ENCODE measurements around the gene PPP1R26.
"Not testable (repeated sequence)": the region's sequence is repeated elsewhere in the genome, so short reads cannot be mapped to it uniquely, and the experiment has no call there.

PPP1R26 gene

DNA sequence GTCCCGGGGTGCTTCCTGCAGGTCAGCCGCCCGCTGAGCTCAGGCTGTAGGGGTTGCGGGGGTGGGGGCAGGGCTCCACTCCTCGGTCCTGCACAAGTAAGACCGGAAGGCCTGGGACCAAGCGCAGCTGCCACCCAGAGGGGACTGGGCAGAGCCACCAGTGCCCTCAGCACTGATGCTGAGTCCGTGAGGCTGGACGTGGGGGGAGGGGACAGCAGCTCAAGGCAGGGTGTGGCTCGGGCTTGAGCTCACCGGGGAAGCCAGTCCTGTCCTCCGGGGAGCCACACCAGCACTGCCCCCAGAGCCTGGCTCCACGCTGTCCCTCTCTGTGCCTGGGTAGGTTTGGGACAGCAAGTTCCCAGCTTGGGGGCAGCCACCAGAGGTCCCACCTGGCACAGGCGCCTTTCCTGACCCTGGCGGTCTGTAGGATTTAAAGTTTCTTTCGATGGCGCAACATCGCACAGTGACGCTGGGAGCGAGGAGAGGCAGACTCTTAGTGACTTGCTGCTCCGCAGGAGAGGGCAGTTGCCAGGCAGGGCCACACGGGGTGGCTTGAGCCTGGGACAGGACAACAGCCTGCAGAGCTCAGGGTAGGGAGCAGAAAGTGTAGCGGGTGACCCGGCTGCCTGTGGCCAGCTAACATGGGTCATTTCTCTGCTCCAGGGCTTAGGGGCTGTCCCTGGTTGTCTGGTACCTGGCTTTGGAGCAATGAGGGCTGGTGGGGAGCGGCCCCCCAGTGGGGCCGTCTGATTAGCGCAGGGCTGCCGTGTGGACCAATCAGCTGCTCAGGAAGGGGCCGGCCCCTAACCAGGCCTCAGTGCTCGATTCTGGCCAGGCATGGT is 47.4 kb downstream of the PPP1R26 start:
- Mint-ChIP-seq H3K27me3 (peaks cover 16% of the 10 kb centered on the region), H3K4me1 (ENCODE audit: low read depth) (no peaks in the 10 kb centered on the region), H3K4me3 (no peak overlapping the region), H3K27ac (no peak overlapping the region), H3K9me3 (no peaks in the 10 kb centered on the region), H3K36me3 (ENCODE audit: low read depth) (no peaks in the 10 kb centered on the region)

DNA sequence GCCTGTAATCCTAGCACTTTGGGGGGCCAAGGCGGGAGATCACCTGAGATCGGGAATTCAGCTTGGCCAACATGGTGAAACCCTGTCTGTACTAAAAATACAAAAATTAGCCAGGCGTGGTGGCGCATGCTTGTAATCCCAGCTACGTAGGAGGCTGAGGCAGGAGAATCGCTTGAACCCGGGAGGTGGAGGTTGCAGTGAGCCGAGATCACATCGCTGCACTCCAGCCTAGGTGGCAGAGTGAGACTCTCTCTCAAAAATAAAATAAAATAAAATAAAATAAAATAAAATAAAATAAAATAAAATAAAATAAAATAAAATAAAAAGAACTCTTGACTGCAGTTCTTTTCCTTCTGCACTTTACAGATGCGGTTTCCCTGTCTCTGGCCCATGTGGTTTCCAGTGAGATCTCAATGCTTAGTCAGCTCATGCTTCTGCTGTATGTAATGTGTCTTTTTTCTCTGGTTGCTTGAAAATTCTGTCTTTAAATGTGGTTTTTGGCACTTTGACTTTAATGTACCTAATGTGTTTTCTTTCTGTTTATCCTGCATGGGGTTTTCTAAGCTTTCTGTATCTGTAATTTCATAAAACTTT is 49.4 kb downstream of the PPP1R26 start:
- H3K4me1 Mint-ChIP-seq (ENCODE audit: low read depth); H3K27ac Mint-ChIP-seq: not testable (repeated sequence)

DNA sequence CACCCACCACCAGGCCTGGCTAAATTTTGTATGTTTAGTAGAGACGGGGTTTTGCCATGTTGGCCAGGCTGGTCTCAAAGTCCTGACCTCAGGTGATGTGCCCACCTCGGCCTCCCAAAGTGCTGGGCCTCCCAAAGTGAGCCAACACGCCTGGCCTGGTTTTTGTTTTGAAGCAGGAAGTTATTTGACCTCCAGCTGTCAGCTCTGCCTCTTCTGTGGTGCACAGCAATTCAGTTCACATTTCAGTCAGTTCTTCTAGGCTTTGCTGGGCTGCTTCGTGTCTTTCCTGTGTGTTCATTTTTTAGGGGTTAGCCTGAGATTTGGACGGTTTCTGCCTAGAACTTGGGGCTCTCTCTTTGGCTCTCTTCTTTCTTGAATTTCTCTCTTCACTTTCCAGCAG is 50.6 kb downstream of the PPP1R26 start:
- no peak overlapping the region for H3K4me3 Mint-ChIP-seq
- H3K9me3 Mint-ChIP-seq = no peaks in the 10 kb centered on the region
- H3K27ac Mint-ChIP-seq = no peak overlapping the region
- H3K27me3 Mint-ChIP-seq = peaks cover 23% of the 10 kb centered on the region
- no peaks in the 10 kb centered on the region for H3K36me3 Mint-ChIP-seq (ENCODE audit: low read depth)
- H3K4me1 Mint-ChIP-seq (ENCODE audit: low read depth) = no peaks in the 10 kb centered on the region

More for the DNA sequence above, 49.4 kb downstream of the PPP1R26 start:
- H3K9me3 Mint-ChIP-seq; H3K4me3 Mint-ChIP-seq; H3K36me3 Mint-ChIP-seq (ENCODE audit: low read depth): not testable (repeated sequence)
- peaks cover 15% of the 10 kb centered on the region for H3K27me3 Mint-ChIP-seq

DNA sequence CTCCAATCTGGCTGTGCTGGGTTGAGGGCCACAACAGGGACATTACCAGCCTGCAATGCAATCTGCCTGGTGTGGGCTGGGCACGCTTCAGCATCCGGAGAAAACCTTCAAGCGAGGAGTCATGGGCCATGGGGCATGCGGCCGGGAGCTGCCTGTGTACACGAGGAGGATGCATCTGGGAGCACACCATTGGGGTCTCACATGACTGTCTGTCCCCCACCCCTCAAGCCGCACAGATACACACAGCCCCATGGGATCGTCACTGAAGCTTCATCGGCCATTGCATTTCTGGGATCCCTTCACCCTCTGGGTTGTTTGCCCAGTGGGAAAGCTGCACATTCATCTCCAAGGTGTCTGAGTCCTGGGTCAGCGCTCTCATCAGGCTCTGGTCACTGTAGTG is 51.5 kb downstream of the PPP1R26 start:
- Mint-ChIP-seq H3K4me3 (no peak overlapping the region), H3K27me3 (peaks cover 23% of the 10 kb centered on the region), H3K4me1 (ENCODE audit: low read depth) (no peaks in the 10 kb centered on the region), H3K9me3 (no peaks in the 10 kb centered on the region), H3K27ac (no peak overlapping the region), H3K36me3 (ENCODE audit: low read depth) (no peaks in the 10 kb centered on the region)

DNA sequence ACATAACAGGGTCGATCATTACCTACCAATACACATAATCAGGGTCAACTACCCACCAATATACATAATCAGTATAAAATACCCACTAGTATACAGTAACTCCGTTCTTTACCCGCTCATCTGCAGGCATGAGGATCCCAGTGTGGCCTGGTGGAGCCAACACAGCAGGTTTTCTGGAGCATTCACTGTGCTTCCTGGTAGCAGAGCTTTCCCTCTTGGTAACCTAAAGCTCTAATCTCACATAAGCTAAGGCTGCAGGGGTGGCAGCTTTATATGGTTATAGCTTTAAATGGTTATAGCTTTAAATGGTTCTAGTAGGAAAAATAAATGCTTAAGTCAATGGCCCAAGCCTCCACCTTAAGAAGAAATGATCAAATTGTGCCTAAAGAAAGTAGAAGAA is 53.5 kb downstream of the PPP1R26 start:
- H3K27ac Mint-ChIP-seq = no peak overlapping the region
- peaks cover 38% of the 10 kb centered on the region for H3K27me3 Mint-ChIP-seq
- no peak overlapping the region for H3K4me3 Mint-ChIP-seq
- no peaks in the 10 kb centered on the region for H3K36me3 Mint-ChIP-seq (ENCODE audit: low read depth)
- no peaks in the 10 kb centered on the region for H3K9me3 Mint-ChIP-seq
- no peaks in the 10 kb centered on the region for H3K4me1 Mint-ChIP-seq (ENCODE audit: low read depth)

DNA sequence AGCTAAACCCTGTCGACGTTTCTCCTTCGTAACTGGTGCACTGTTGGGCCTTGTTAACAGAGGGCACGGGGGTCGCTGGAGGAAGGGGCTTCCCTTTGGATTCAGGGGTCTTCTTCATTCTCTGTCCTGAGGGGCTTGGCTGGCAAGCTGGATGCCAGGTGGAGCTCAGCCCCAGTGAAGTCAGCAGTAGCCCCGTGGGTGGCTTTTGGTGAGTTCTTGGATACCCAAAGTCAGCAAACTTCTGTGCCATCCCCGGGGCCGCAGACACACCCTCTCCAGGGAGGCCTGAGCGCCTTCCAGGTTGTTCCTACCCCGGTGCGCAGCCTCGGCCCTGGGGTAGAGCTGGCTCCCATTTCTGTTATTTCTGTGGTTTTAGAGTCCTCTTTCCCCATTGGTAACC is 54.1 kb downstream of the PPP1R26 start:
- Mint-ChIP-seq H3K27ac (no peak overlapping the region), H3K4me1 (ENCODE audit: low read depth) (no peaks in the 10 kb centered on the region), H3K27me3 (peaks cover 43% of the 10 kb centered on the region), H3K4me3 (no peak overlapping the region), H3K36me3 (ENCODE audit: low read depth) (no peaks in the 10 kb centered on the region), H3K9me3 (no peaks in the 10 kb centered on the region)

DNA sequence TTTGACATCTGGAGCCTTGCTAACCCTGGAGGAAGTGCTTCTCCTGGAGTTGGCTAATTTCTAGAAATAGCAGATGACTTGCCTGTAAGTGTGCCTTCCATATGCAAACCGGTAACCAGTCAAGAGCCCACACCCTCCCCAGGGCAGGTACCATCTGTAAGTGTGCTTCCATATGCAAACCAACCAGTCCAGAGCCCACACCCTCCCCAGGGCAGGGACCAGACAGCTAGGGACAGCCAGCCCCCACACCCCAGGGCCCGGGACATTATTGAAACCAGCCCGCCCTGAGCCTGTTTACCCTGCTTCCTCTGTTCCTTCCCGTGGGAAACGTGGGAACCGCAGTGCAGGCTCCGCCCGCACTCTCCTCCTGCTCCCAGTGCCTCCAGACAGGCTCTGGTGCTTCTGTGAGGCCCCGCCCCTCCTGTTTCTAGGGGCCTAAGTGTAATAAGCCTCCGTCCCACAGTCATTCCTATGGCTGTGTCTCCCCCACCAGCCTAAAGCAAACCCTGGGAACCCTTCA is 54.7 kb downstream of the PPP1R26 start:
- H3K36me3 Mint-ChIP-seq (ENCODE audit: low read depth); H3K27ac Mint-ChIP-seq; H3K4me3 Mint-ChIP-seq; H3K9me3 Mint-ChIP-seq; H3K4me1 Mint-ChIP-seq (ENCODE audit: low read depth): not testable (repeated sequence)
- H3K27me3 Mint-ChIP-seq = peaks cover 47% of the 10 kb centered on the region

DNA sequence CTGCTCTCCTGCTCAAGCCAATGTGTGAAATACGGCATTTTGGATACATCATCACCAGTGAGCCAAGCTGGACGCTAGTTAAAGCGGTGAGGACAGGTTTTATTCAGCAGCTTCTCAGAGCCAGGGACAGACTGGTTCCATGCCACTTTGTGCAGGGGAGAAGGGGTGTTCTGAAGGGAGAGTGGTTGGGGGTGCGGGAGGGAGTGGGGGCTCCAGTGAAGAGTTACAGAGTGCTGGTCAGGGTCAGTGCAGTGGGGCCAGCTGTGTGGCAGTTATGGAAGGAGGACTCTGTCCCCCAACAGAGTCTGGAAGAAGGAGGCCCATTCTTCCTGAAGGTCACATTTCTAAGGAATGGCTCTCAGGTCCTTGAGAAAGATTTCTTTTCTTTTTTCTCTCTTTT is 55.2 kb downstream of the PPP1R26 start:
- not testable (repeated sequence) for H3K4me3 Mint-ChIP-seq; H3K9me3 Mint-ChIP-seq; H3K36me3 Mint-ChIP-seq (ENCODE audit: low read depth); H3K4me1 Mint-ChIP-seq (ENCODE audit: low read depth); H3K27ac Mint-ChIP-seq
- peaks cover 50% of the 10 kb centered on the region for H3K27me3 Mint-ChIP-seq

DNA sequence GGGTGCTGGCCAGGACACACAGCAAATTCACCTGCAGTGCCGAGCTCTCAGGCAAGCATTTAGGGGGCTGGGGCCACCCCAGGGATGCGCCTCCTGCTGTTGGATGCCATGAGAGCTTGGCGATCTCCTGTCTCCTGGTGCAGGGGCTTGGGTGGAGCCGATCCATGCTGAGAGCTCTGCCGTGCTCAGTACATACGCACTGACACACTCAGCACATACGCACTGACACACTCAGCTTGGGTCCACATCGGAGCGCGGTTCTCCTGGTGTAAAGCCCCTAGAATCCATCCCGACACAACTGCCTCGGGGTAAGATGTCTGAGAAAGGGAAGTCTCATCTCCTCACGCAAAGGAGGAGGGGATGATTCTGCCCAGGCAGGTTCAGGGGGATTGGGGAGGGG is 56.0 kb downstream of the PPP1R26 start:
- H3K27ac Mint-ChIP-seq; H3K4me1 Mint-ChIP-seq (ENCODE audit: low read depth); H3K36me3 Mint-ChIP-seq (ENCODE audit: low read depth); H3K4me3 Mint-ChIP-seq; H3K9me3 Mint-ChIP-seq: not testable (repeated sequence)
- H3K27me3 Mint-ChIP-seq = peaks cover 45% of the 10 kb centered on the region

DNA sequence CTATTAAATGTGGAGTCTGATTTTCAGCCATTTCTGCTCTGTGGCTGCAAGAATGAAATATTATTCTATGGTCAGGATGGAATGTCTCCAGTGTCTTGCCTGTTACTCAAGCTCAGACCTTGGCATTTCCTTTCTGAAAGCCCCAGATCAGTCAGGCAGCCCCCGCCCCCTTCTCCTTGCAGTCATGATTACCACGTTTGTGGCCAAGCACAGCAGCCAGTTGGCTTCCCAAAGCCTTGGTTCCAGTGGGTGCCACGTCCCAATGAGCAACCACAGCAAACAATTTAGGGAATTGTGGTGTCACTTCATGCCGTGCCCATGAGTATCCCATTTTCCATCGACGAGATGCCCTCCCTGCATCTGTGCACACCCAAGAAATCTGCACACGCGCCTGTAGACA is 56.6 kb downstream of the PPP1R26 start:
- Mint-ChIP-seq H3K9me3 (no peaks in the 10 kb centered on the region), H3K27ac (no peak overlapping the region), H3K4me3 (no peak overlapping the region), H3K4me1 (ENCODE audit: low read depth) (no peaks in the 10 kb centered on the region), H3K36me3 (ENCODE audit: low read depth) (no peaks in the 10 kb centered on the region), H3K27me3 (peaks cover 42% of the 10 kb centered on the region)

All from stimulated activated naive CD8-positive, alpha-beta T cell treated with anti-CD3 and anti-CD28 coated beads, Interleukin-15, Interleukin-2, amounts not matched to agents 100 ng/mL and 50 ng/mL, for 24 hours (primary cell).